ENCODE results near the gene BOD1. TPM values are rescaled to one million over a fixed set of nuclear protein-coding genes. Genes with fewer than 3 reads are reported as not detected.

BOD1 gene
- total RNA-seq, 4 donors from 2014 or later = 37.3 to 55.1 (median 44.7) TPM

GRCh38 chr5:173570321-173571090 lies 45.9 kb downstream of the BOD1 start:
- peaks cover 0 to 5% (median 0%) of the 10 kb centered on the region in 4 donors for H3K4me1 ChIP-seq
- TF ChIP-seq POLR2A (IDR thresholded peaks at IDR 0.05) (no peak), CTCF (IDR thresholded peaks at IDR 0.05) (no peak), EP300 (IDR thresholded peaks at IDR 0.05) (no peak)
- no peak overlapping the region for H3K4me3 ChIP-seq
- 80 to 82% methylated on average over 22 of the region's 22 CpGs for WGBS, 2 donors
- peaks cover 0 to 13% (median 0%) of the 10 kb centered on the region in 4 donors for H3K9me3 ChIP-seq
- H3K27ac ChIP-seq = no peak overlapping the region
- no peak for DNase-seq (ENCODE audit: low spot score in 2 of 2)
- no peaks in the 10 kb centered on the region for H3K27me3 ChIP-seq
- H3K36me3 ChIP-seq = no peaks in the 10 kb centered on the region

DNA sequence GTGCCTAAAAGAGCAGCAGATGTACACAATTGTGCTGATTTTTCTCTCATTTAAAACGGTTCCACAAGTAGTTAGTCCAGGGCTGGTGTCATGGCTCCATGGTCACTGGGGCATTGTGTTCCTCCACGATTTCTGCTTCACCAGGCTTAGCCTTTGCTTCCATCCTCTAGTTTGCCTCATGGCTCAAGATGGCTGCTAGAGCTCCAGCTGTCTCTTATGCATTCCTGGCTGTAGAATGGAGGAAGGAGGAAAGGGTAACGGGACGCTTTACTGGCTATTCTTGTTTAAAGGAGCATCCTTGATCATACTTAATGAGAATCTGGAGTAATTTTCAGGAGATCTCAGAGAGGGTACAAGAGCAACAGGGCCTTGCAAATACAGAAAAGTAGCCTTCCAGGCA lies 47.7 kb downstream of the BOD1 start:
- TF ChIP-seq EP300 (IDR thresholded peaks at IDR 0.05) (no peak), POLR2A (IDR thresholded peaks at IDR 0.05) (no peak), CTCF (IDR thresholded peaks at IDR 0.05) (no peak)
- Histone ChIP-seq H3K27ac (no peak overlapping the region), H3K9me3 (peaks cover 0 to 13% (median 0%) of the 10 kb centered on the region in 4 donors), H3K4me1 (peaks cover 0 to 5% (median 0%) of the 10 kb centered on the region in 4 donors), H3K4me3 (no peak overlapping the region), H3K27me3 (no peaks in the 10 kb centered on the region), H3K36me3 (no peaks in the 10 kb centered on the region)
- WGBS, 2 donors = 91 to 95% methylated on average over 4 of the region's 4 CpGs
- DNase-seq (ENCODE audit: low spot score in 2 of 2) = no peak

DNA sequence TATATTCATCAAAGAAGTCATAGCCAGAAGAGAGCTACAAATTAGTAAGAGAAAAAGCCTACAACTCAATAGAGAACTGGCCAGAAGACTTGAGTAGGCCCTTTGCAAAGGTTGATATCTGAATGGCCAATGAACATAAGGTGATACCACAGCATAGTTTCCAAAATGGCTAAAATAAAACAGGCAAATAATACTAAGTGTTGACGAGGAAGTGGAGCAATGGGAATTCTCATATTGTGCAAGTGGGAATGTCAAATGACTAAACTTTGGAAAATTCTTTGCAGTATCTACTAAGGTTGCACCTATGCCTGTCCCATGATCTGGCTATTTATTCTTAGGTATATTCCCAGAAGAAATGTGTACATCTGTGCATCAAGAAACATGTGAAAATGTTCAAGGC lies 48.3 kb downstream of the BOD1 start:
- WGBS, 2 donors = 94% methylated on average over 1 of the region's 1 CpG
- Histone ChIP-seq H3K4me1 (peaks cover 0 to 5% (median 0%) of the 10 kb centered on the region in 4 donors), H3K27ac (no peak overlapping the region), H3K27me3 (no peaks in the 10 kb centered on the region), H3K9me3 (peaks cover 0 to 13% (median 0%) of the 10 kb centered on the region in 4 donors), H3K36me3 (no peaks in the 10 kb centered on the region), H3K4me3 (no peak overlapping the region)
- DNase-seq (ENCODE audit: low spot score in 2 of 2) = no peak
- TF ChIP-seq POLR2A (IDR thresholded peaks at IDR 0.05) = no peak
- TF ChIP-seq EP300 (IDR thresholded peaks at IDR 0.05) = no peak
- no peak for TF ChIP-seq CTCF (IDR thresholded peaks at IDR 0.05)

DNA sequence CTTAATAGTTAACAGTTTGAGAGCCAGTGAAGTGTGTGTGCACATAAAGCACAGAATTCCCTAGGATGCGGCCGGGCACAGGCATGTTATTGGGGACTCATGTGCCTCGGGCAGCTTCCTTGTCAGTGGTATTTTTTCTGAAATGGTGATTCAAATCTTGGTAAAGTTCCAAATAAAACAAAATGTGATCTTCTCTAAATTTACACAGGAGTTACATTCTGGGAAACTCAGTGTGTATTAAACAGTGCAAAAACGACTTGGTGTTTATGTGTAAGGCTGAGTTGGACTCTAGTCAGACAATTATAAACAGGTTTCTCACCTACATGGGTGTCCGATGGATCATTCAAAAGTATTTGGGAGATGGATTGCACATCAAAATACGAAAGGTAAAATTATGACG lies 48.9 kb downstream of the BOD1 start:
- TF ChIP-seq EP300 (IDR thresholded peaks at IDR 0.05) (no peak), POLR2A (IDR thresholded peaks at IDR 0.05) (no peak), CTCF (IDR thresholded peaks at IDR 0.05) (no peak)
- Histone ChIP-seq H3K4me3 (no peak overlapping the region), H3K9me3 (peaks cover 0 to 13% (median 0%) of the 10 kb centered on the region in 4 donors), H3K36me3 (no peaks in the 10 kb centered on the region), H3K27me3 (no peaks in the 10 kb centered on the region), H3K27ac (no peak overlapping the region), H3K4me1 (no peaks in the 10 kb centered on the region)
- DNase-seq (ENCODE audit: low spot score in 2 of 2) = no peak
- WGBS, 2 donors = 60 to 62% methylated on average over 7 of the region's 7 CpGs

DNA sequence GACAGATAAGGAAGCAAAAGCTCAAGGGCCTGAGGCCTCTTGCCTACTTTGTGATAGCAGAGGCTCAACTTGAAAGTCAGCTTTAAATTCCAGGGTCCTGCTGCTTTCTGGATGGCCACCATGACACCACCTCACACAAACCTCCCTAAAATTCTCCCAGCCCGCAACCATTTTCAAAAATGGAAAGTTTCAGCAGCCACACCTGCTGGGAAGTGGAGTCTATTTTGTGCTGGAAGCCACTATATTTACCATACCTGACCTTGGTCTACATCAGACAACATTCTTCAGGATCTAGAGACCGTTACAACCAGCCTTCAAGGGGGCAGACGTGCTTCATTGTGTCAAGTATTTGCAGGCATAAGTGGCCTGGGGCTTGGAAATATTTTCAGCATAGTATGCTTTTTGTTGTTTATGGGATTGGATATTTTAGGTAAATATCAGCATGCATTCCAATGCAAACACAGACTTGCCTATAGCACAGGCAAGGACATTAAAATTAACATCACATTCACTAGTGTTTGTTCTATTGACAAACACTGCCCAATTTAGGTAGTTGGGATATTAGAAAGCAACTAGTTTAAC lies 50.9 kb downstream of the BOD1 start:
- Histone ChIP-seq H3K4me3 (no peak overlapping the region), H3K27me3 (no peaks in the 10 kb centered on the region), H3K4me1 (no peaks in the 10 kb centered on the region), H3K27ac (no peak overlapping the region), H3K36me3 (no peaks in the 10 kb centered on the region), H3K9me3 (peaks cover 0 to 27% (median 2%) of the 10 kb centered on the region in 4 donors)
- 71 to 75% methylated on average over 3 of the region's 3 CpGs for WGBS, 2 donors
- TF ChIP-seq CTCF (IDR thresholded peaks at IDR 0.05) = no peak
- TF ChIP-seq POLR2A (IDR thresholded peaks at IDR 0.05) = no peak
- TF ChIP-seq EP300 (IDR thresholded peaks at IDR 0.05) = no peak
- DNase-seq (ENCODE audit: low spot score in 2 of 2) = no peak
